Left cardiac atrium (tissue), 4 donors: ENCODE measurements around the gene ANKMY1. TPM values are rescaled to one million over a fixed set of nuclear protein-coding genes. Genes with fewer than 3 reads are reported as not detected.

Source experiments
- ATAC-seq, 2 donors: fragments of 200-7000 bp; cut with Tn5 transposase; one replicate each; pipeline ENCODE4 v1.9.1; 2020; ENCODE audit warnings: mild to moderate bottlenecking in 2 of 2, moderate library complexity in 2 of 2
- DNase-seq: peaks from one replicate; pipeline ENCODE4 v3.0.0-alpha.2; 2020
- intact Hi-C, 2 donors: fragments of 100-400 bp; cut with DNase I; formaldehyde crosslinking; loops; one replicate each; pipeline versions ENCODE4 v1.14.1 to v1.15.1; 2022 to 2023
- total RNA-seq, 2 donors: library from RNA; stranded (reverse); fragmentation: NEBNext Ultra II Directional; extraction: Animal tissue kit (Norgen Biotek cat#: 25700); gene quantifications; one replicate each; pipeline ENCODE4 v1.2.1, GENCODE V29; 2021
- donor health status: DM: no; HTN: yes; CAD: no.
- donor health status: DM: no; HTN: yes; CAD: no; lungs with severe emphysema.
- donor health status: DM: yes; HTN: yes; CAD: no.
- donor health status: Dilated cardiomyopathy.

Gene ANKMY1
- total RNA-seq, 2 donors from 2014 or later = 4.9 to 8.1 TPM

- no peak for DNase-seq
- ATAC-seq = no peak
- intact Hi-C loops = loop anchor here (5.0 to 10.0 kb wide), 3 partner anchors 189 to 322 kb away; no protein-coding TSS in a partner anchor
Measured at GRCh38 chr2:240512666-240513535, 44.9 kb downstream of the ANKMY1 start.

- intact Hi-C loops = loop anchor here (5.0 to 10.0 kb wide), 3 partner anchors 190 to 323 kb away; no protein-coding TSS in a partner anchor
- no peak for DNase-seq
- ATAC-seq = no peak
Measured at GRCh38 chr2:240512109-240512485, 45.7 kb downstream of the ANKMY1 start.

GRCh38 chr2:240511351-240512108, 46.3 kb downstream of the ANKMY1 start:
- intact Hi-C loops = loop anchor here (5.0 to 10.0 kb wide), 3 partner anchors 191 to 323 kb away; no protein-coding TSS in a partner anchor
- no peak for ATAC-seq

GRCh38 chr2:240510513-240511210, 47.1 kb downstream of the ANKMY1 start:
- DNase-seq (no peak), ATAC-seq (no peak)
- intact Hi-C loops = loop anchor here (5.0 to 10.0 kb wide), 3 partner anchors 192 to 324 kb away; no protein-coding TSS in a partner anchor

More at GRCh38 chr2:240511351-240512108, 46.3 kb downstream of the ANKMY1 start:
- no peak for DNase-seq

GRCh38 chr2:240509667-240510512, 47.9 kb downstream of the ANKMY1 start:
- intact Hi-C loops = loop anchor here (5.0 to 10.0 kb wide), 3 partner anchors 192 to 325 kb away; no protein-coding TSS in a partner anchor
- no peak for ATAC-seq
- DNase-seq = no peak

- no peak for DNase-seq
- no peak for ATAC-seq
- intact Hi-C loops = no loop called here
Measured at GRCh38 chr2:240508832-240509545, 48.8 kb downstream of the ANKMY1 start.

- no peak for DNase-seq
- intact Hi-C loops = no loop called here
- ATAC-seq = no peak
Measured at GRCh38 chr2:240507778-240508251, 50.0 kb downstream of the ANKMY1 start.

GRCh38 chr2:240507060-240507777, 50.6 kb downstream of the ANKMY1 start:
- DNase-seq (no peak), ATAC-seq (no peak)
- intact Hi-C loops = no loop called here

- no peak for ATAC-seq
- DNase-seq = no peak
- intact Hi-C loops = no loop called here
Measured at GRCh38 chr2:240506406-240507059, 51.3 kb downstream of the ANKMY1 start.

- ATAC-seq = no peak
- intact Hi-C loops = no loop called here
- DNase-seq = no peak
Measured at GRCh38 chr2:240505910-240506309, 51.9 kb downstream of the ANKMY1 start.

- DNase-seq = no peak
- ATAC-seq = no peak
- intact Hi-C loops = no loop called here
Measured at GRCh38 chr2:240503848-240504247, 53.9 kb downstream of the ANKMY1 start.

- intact Hi-C loops = no loop called here
- no peak for DNase-seq
Measured at GRCh38 chr2:240503375-240503774, 54.4 kb downstream of the ANKMY1 start.

GRCh38 chr2:240502430-240503121, 55.2 kb downstream of the ANKMY1 start:
- ATAC-seq = no peak
- DNase-seq = no peak
- intact Hi-C loops = no loop called here

More at GRCh38 chr2:240503375-240503774, 54.4 kb downstream of the ANKMY1 start:
- no peak for ATAC-seq

- ATAC-seq (peak in 1 of 2 donors; percentile 8), DNase-seq (no peak)
- intact Hi-C loops = no loop called here
Measured at GRCh38 chr2:240502059-240502429, 55.7 kb downstream of the ANKMY1 start.

GRCh38 chr2:240501531-240501991, 56.2 kb downstream of the ANKMY1 start:
- intact Hi-C loops = no loop called here
- DNase-seq = no peak
- no peak for ATAC-seq
